AG04450 (cell line): ENCODE measurements around the gene GPATCH2. TPM values are rescaled to one million over a fixed set of nuclear protein-coding genes. Genes with fewer than 3 reads are reported as not detected.

Experiments used
- CTCF ChIA-PET: fragments of 300-600, 350-600 bp; formaldehyde crosslinking; extraction: SDS; loops from one replicate; lab custom pipeline; 2022; ENCODE audit warnings: antibody characterized with exemption, inconsistent platforms; lab: Charles Lee
- POLR2A ChIA-PET: fragments of 350-600 bp; formaldehyde crosslinking; extraction: SDS; loops from one replicate; lab custom pipeline; 2021; ENCODE audit warnings: antibody characterized with exemption, inconsistent platforms; lab: Yijun Ruan, JAX
- DNase-seq: peaks from one replicate; pipeline ENCODE4 v3.0.0-alpha.2; 2011; ENCODE audit warnings: low read depth, low spot score
- H3K27ac ChIP-seq: one replicate; pipeline ENCODE4 v1.5.1; 2012; ENCODE audit warnings: low read depth, low read length, control low read depth
- H3K27me3 ChIP-seq: one replicate; pipeline ENCODE4 v1.6.0; 2012; ENCODE audit warnings: low read length; ENCODE audit not compliant: control insufficient read depth, insufficient read depth
- H3K4me3 ChIP-seq: 2 replicates; pipeline ENCODE4 v1.5.1; 2011; ENCODE audit warnings: mild to moderate bottlenecking, low read depth, low read length, control low read depth
- H3K9me3 ChIP-seq: 2 replicates; pipeline ENCODE4 v1.5.1; 2012; ENCODE audit warnings: low read length; ENCODE audit not compliant: control insufficient read depth, insufficient read depth
- CTCF ChIP-seq: IDR thresholded peaks from 2 replicates; pipeline ENCODE4 v1.5.1; 2011; ENCODE audit warnings: low read depth, low read length, control low read depth, inconsistent platforms
- polyA plus RNA-seq: library from polyadenylated mRNA; depleted of rRNA; stranded (reverse); fragments of >200 nt; gene quantifications from 2 replicates; pipeline ENCODE4 v1.2.3, GENCODE V29; 2011

GPATCH2 gene
- polyA plus RNA-seq, 1 experiment, result 11.1 TPM

- H3K4me3 ChIP-seq, result no peak overlapping the region
- POLR2A ChIA-PET, result no interaction called here
- H3K27me3 ChIP-seq, result no peaks in the 10 kb centered on the region
- TF ChIP-seq CTCF, result no peak
- CTCF ChIA-PET, result no interaction called here
- no peak for DNase-seq
- no peak overlapping the region for H3K27ac ChIP-seq
- H3K9me3 ChIP-seq, result no peaks in the 10 kb centered on the region; the same call in 1 of the 2 replicates
Observed at GRCh38 chr1:217569021-217569420, 61.9 kb downstream of the GPATCH2 start.

DNA sequence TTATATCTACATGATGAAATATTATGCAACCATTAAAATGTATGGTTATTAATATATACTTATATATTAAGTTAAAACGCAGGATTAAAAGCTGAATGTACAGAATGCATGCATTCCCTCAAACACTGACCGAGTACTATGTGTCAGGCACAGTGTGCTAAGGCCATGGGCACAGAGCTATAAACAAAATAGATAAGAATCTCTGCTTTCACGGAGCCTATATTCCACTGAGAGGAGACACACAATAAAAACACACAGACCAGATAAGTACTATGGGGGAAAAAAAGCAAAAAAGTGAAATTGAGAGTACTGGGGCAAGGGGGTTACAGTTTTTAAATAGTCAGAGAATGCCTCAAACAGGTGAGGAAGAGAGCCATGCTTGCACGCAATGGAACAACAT, 62.7 kb downstream of the GPATCH2 start:
- H3K4me3 ChIP-seq, result no peak overlapping the region
- TF ChIP-seq CTCF, result no peak
- POLR2A ChIA-PET, result no interaction called here
- no peaks in the 10 kb centered on the region; the same call in 1 of the 2 replicates for H3K9me3 ChIP-seq
- CTCF ChIA-PET, result no interaction called here
- H3K27ac ChIP-seq, result no peak overlapping the region
- DNase-seq, result no peak
- no peaks in the 10 kb centered on the region for H3K27me3 ChIP-seq

DNA sequence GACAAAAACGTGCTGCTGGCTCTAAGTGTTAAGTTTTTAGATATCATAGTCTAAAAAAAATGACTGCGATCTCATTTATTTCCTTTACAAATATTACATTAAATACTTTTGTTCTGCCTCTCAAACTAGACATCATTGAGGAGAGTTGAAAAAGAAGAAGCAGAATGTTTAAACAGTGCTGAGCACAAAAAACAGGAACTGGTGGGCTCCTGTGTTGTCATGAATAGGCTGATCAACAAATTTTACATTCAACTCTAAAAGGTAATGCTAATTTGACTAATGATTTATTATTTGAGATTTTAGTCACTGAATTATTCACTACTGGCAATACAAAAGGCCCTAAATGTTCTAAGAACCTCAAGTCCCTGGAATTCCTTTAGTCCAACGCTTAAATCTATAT, 66.1 kb downstream of the GPATCH2 start:
- CTCF ChIA-PET, result no interaction called here
- no peaks in the 10 kb centered on the region for H3K27me3 ChIP-seq
- no peak for DNase-seq
- POLR2A ChIA-PET, result no interaction called here
- H3K4me3 ChIP-seq, result no peak overlapping the region
- H3K27ac ChIP-seq, result no peak overlapping the region
- no peak for TF ChIP-seq CTCF
- no peaks in the 10 kb centered on the region; the same call in 1 of the 2 replicates for H3K9me3 ChIP-seq

GRCh38 chr1:217564207-217564606, 66.7 kb downstream of the GPATCH2 start:
- Histone ChIP-seq H3K27ac (no peak overlapping the region), H3K4me3 (no peak overlapping the region), H3K27me3 (no peaks in the 10 kb centered on the region), H3K9me3 (no peaks in the 10 kb centered on the region; the same call in 1 of the 2 replicates)
- POLR2A ChIA-PET, result no interaction called here
- CTCF ChIA-PET, result no interaction called here
- no peak for TF ChIP-seq CTCF
- DNase-seq, result no peak

GRCh38 chr1:217563179-217563578, 67.7 kb downstream of the GPATCH2 start:
- no peak overlapping the region for H3K4me3 ChIP-seq
- POLR2A ChIA-PET, result no interaction called here
- H3K27me3 ChIP-seq, result no peaks in the 10 kb centered on the region
- no peak overlapping the region for H3K27ac ChIP-seq
- DNase-seq, result no peak
- no peak for TF ChIP-seq CTCF
- CTCF ChIA-PET, result interaction anchor here (0.7 to 2.0 kb wide), 2 partner anchors 28 to 97 kb away, joined by 3 to 5 read pairs; no protein-coding TSS in a partner anchor
- no peaks in the 10 kb centered on the region; the same call in 1 of the 2 replicates for H3K9me3 ChIP-seq
